HepG2 (cell line): ENCODE measurements around the gene ATXN2. TPM values are rescaled to one million over a fixed set of nuclear protein-coding genes. Genes with fewer than 3 reads are reported as not detected.

Experiments used
- GABPB1 ChIP-seq: IDR thresholded peaks from 2 replicates; pipeline ENCODE4 v1.6.1; 2016; ENCODE audit warnings: mild to moderate bottlenecking, missing genetic modification reagents, moderate library complexity, missing compliant biosample characterization
- MBD4 ChIP-seq: IDR thresholded peaks from 2 replicates; pipeline ENCODE4 v1.6.1; 2012; ENCODE audit warnings: low read length, inconsistent platforms, borderline replicate concordance
- NR2F2 ChIP-seq: IDR thresholded peaks from 2 replicates; pipeline ENCODE4 v1.6.1; 2012; ENCODE audit warnings: low read depth, inconsistent platforms, borderline replicate concordance
- SMAD1 ChIP-seq: sonication (generic); formaldehyde crosslinking; IDR thresholded peaks from 2 replicates; pipeline ENCODE4 v1.4.0; 2020; ENCODE audit warnings: missing genetic modification reagents, low read depth, mild to moderate bottlenecking, borderline replicate concordance
- SP2 ChIP-seq: sonication (generic); formaldehyde crosslinking; IDR thresholded peaks from 2 replicates; pipeline ENCODE4 v1.5.1; 2020; ENCODE audit warnings: mild to moderate bottlenecking, missing genetic modification reagents
- ZBTB38 ChIP-seq: sonication (generic); formaldehyde crosslinking; IDR thresholded peaks from 2 replicates; pipeline ENCODE4 v1.5.1; 2020; ENCODE audit warnings: mild to moderate bottlenecking, missing genetic modification reagents
- ZFP1 ChIP-seq: IDR thresholded peaks from 2 replicates; pipeline ENCODE4 v1.6.1; 2016
- ZNF317 ChIP-seq: sonication (generic); formaldehyde crosslinking; IDR thresholded peaks from 2 replicates; pipeline ENCODE4 v1.5.0; 2020; ENCODE audit warnings: mild to moderate bottlenecking, missing genetic modification reagents
- ZNF557 ChIP-seq: sonication (generic); formaldehyde crosslinking; IDR thresholded peaks from 2 replicates; pipeline ENCODE4 v1.4.0; 2020; ENCODE audit warnings: missing genetic modification reagents
- ZNF564 ChIP-seq: sonication (generic); formaldehyde crosslinking; IDR thresholded peaks from 2 replicates; pipeline ENCODE4 v1.8.1; 2023; ENCODE audit warnings: mild to moderate bottlenecking, missing genetic modification reagents
- ZSCAN12 ChIP-seq: sonication (generic); formaldehyde crosslinking; IDR thresholded peaks from 2 replicates; pipeline ENCODE4 v1.9.0; 2021; ENCODE audit warnings: mild to moderate bottlenecking, missing genetic modification reagents
- ZSCAN22 ChIP-seq: sonication (generic); formaldehyde crosslinking; IDR thresholded peaks from 2 replicates; pipeline ENCODE4 v1.4.0; 2020; ENCODE audit warnings: mild to moderate bottlenecking, missing genetic modification reagents
- polyA plus RNA-seq, 8 experiments: library from polyadenylated mRNA; depleted of rRNA in 3 of 8; stranded (reverse) in 7 of 8; unstranded in 1 of 8; fragments of >200 nt; fragmentation: Illumina TruSeq in 4 of 8; extraction: Trizol in 4 of 8; gene quantifications; 2 replicates each; pipeline versions ENCODE4 v1.2.1 to v1.2.3, GENCODE V29; 2011 to 2016; ENCODE audit warnings: low read depth in 4 of 8, missing spikeins in 1 of 8, mixed read lengths in 1 of 8; ENCODE audit not compliant: insufficient read depth in 1 of 8
- total RNA-seq, 5 experiments: library from RNA; depleted of rRNA; stranded (reverse); fragments of >200 nt; fragmentation: Illumina TruSeq; extraction: Trizol; gene quantifications; 2 replicates each; pipeline ENCODE4 v1.2.3, GENCODE V29; 2016; ENCODE audit warnings: low read depth in 1 of 5
- TF ChIP-seq, protein P1 (sequence below): fragments of 450-650 bp; IDR thresholded peaks from 2 replicates; pipeline ENCODE4 v1.6.1; 2017; ENCODE audit warnings: mild to moderate bottlenecking
- TF ChIP-seq, protein P2 (sequence below): sonication (generic); formaldehyde crosslinking; IDR thresholded peaks from 2 replicates; pipeline ENCODE4 v1.5.0; 2020; ENCODE audit warnings: missing genetic modification reagents
- TF ChIP-seq, protein P3 (sequence below): sonication (generic); formaldehyde crosslinking; IDR thresholded peaks from 2 replicates; pipeline ENCODE4 v1.4.0; 2020; ENCODE audit warnings: missing genetic modification reagents, borderline replicate concordance
- TF ChIP-seq, protein P4 (sequence below): sonication (generic); formaldehyde crosslinking; IDR thresholded peaks from 2 replicates; pipeline ENCODE4 v1.5.0; 2020; ENCODE audit warnings: mild to moderate bottlenecking, missing genetic modification reagents
- TF ChIP-seq, protein P5 (sequence below): sonication (generic); formaldehyde crosslinking; IDR thresholded peaks from 2 replicates; pipeline ENCODE4 v1.4.0; 2020; ENCODE audit warnings: mild to moderate bottlenecking, missing genetic modification reagents
- TF ChIP-seq, protein P6 (sequence below): sonication (generic); formaldehyde crosslinking; IDR thresholded peaks from 2 replicates; pipeline ENCODE4 v1.8.0; 2022; ENCODE audit warnings: mild to moderate bottlenecking, missing genetic modification reagents, moderate library complexity
- TF ChIP-seq, protein P7 (sequence below): sonication (generic); formaldehyde crosslinking; IDR thresholded peaks from 2 replicates; pipeline ENCODE4 v1.9.0; 2021; ENCODE audit warnings: missing genetic modification reagents, mild to moderate bottlenecking, borderline replicate concordance

ATXN2 gene
- total and polyA plus RNA-seq, 2 of the 13 experiments (the other 11 are each of a cell fraction or from before 2014, with no cell fraction given): 18.1 to 27.1 TPM

DNA sequence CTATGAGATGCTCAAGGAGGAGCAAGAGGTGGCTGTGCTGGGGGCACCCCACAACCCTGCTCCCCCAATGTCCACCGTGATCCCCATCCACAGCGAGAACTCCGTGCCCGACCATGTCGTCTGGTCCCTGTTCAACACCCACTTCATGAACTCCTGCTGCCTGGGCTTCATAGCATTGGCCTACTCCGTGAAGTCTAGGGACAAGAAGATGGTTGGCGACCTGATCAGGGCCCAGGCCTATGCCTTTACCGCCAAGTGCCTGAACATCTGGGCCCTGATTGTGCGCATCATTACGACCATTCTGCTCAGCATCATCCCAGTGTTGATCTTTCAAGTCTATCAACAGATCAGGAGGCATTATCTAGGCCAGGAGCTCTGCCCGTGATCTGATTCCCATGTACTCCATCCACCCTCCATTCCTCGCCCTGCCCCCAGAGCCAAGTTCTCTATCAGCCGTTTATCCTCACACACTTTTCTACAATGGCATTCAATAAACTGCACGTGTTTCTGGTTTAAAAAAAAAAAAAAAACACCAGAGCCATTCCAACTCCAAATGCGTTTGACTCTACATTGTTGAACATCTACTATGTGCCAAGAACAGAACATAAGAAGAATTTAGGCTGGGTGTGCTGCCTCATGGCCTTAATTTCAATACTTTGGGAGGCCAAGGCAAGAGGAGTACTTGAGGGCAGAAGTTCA is 17.5 kb downstream of the ATXN2 start (continued):
- TF ChIP-seq, protein P1, sequence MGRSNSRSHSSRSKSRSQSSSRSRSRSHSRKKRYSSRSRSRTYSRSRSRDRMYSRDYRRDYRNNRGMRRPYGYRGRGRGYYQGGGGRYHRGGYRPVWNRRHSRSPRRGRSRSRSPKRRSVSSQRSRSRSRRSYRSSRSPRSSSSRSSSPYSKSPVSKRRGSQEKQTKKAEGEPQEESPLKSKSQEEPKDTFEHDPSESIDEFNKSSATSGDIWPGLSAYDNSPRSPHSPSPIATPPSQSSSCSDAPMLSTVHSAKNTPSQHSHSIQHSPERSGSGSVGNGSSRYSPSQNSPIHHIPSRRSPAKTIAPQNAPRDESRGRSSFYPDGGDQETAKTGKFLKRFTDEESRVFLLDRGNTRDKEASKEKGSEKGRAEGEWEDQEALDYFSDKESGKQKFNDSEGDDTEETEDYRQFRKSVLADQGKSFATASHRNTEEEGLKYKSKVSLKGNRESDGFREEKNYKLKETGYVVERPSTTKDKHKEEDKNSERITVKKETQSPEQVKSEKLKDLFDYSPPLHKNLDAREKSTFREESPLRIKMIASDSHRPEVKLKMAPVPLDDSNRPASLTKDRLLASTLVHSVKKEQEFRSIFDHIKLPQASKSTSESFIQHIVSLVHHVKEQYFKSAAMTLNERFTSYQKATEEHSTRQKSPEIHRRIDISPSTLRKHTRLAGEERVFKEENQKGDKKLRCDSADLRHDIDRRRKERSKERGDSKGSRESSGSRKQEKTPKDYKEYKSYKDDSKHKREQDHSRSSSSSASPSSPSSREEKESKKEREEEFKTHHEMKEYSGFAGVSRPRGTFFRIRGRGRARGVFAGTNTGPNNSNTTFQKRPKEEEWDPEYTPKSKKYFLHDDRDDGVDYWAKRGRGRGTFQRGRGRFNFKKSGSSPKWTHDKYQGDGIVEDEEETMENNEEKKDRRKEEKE: no peak
- TF ChIP-seq, protein P2, sequence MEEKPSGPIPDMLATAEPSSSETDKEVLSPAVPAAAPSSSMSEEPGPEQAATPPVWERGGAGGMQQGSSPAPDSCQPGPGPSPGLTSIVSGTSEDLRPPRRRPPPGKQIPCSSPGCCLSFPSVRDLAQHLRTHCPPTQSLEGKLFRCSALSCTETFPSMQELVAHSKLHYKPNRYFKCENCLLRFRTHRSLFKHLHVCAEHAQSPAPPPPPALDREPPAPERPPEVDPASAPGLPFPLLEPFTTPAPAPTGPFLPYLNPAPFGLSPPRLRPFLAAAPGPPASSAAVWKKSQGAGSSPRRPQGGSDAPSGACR (CRISPR knock-in tag): no peak
- TF ChIP-seq ZNF557 (CRISPR knock-in tag) (no peak), SP2 (CRISPR knock-in tag) (no peak), ZNF564 (CRISPR knock-in tag) (no peak), MBD4 (no peak), ZFP1 (no peak), ZSCAN22 (CRISPR knock-in tag) (no peak), SMAD1 (no peak), NR2F2 (no peak), ZNF317 (peak; percentile 87), GABPB1 (no peak), ZSCAN12 (no peak), ZBTB38 (0 out of 2 replicates have a peak, but pooled peaks have one; percentile 21)
- TF ChIP-seq, protein P3, sequence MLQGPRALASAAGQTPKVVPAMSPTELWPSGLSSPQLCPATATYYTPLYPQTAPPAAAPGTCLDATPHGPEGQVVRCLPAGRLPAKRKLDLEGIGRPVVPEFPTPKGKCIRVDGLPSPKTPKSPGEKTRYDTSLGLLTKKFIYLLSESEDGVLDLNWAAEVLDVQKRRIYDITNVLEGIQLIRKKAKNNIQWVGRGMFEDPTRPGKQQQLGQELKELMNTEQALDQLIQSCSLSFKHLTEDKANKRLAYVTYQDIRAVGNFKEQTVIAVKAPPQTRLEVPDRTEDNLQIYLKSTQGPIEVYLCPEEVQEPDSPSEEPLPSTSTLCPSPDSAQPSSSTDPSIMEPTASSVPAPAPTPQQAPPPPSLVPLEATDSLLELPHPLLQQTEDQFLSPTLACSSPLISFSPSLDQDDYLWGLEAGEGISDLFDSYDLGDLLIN (CRISPR knock-in tag): no peak
- TF ChIP-seq, protein P4, sequence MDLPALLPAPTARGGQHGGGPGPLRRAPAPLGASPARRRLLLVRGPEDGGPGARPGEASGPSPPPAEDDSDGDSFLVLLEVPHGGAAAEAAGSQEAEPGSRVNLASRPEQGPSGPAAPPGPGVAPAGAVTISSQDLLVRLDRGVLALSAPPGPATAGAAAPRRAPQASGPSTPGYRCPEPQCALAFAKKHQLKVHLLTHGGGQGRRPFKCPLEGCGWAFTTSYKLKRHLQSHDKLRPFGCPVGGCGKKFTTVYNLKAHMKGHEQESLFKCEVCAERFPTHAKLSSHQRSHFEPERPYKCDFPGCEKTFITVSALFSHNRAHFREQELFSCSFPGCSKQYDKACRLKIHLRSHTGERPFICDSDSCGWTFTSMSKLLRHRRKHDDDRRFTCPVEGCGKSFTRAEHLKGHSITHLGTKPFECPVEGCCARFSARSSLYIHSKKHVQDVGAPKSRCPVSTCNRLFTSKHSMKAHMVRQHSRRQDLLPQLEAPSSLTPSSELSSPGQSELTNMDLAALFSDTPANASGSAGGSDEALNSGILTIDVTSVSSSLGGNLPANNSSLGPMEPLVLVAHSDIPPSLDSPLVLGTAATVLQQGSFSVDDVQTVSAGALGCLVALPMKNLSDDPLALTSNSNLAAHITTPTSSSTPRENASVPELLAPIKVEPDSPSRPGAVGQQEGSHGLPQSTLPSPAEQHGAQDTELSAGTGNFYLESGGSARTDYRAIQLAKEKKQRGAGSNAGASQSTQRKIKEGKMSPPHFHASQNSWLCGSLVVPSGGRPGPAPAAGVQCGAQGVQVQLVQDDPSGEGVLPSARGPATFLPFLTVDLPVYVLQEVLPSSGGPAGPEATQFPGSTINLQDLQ (CRISPR knock-in tag): no peak
- TF ChIP-seq, protein P5, sequence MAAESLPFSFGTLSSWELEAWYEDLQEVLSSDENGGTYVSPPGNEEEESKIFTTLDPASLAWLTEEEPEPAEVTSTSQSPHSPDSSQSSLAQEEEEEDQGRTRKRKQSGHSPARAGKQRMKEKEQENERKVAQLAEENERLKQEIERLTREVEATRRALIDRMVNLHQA (CRISPR knock-in tag): no peak
- TF ChIP-seq, protein P6, sequence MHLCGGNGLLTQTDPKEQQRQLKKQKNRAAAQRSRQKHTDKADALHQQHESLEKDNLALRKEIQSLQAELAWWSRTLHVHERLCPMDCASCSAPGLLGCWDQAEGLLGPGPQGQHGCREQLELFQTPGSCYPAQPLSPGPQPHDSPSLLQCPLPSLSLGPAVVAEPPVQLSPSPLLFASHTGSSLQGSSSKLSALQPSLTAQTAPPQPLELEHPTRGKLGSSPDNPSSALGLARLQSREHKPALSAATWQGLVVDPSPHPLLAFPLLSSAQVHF (CRISPR knock-in tag): no peak
- TF ChIP-seq, protein P7, sequence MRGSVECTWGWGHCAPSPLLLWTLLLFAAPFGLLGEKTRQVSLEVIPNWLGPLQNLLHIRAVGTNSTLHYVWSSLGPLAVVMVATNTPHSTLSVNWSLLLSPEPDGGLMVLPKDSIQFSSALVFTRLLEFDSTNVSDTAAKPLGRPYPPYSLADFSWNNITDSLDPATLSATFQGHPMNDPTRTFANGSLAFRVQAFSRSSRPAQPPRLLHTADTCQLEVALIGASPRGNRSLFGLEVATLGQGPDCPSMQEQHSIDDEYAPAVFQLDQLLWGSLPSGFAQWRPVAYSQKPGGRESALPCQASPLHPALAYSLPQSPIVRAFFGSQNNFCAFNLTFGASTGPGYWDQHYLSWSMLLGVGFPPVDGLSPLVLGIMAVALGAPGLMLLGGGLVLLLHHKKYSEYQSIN (CRISPR knock-in tag): no peak
